Measurements from ENCODE around the gene XIST.
A peak's percentile ranks its signal among the peaks of the same experiment; 100 is the strongest.

Gene XIST

GRCh38 chrX:73852022-73852421 lies 492 bp downstream of the XIST start:
- TF ChIP-seq CTCF (IDR thresholded peaks at IDR 0.05; ENCODE audit: insufficient read depth, low read length): no peak
- no peak for TF ChIP-seq REST (IDR thresholded peaks at IDR 0.05; ENCODE audit: insufficient replicate concordance, low read depth)
- TF ChIP-seq SPI1 (IDR thresholded peaks at IDR 0.05; ENCODE audit: borderline replicate concordance, low read depth): no peak
- TF ChIP-seq POLR2AphosphoS5 (IDR thresholded peaks at IDR 0.05; ENCODE audit: low read depth): no peak
- no peak for TF ChIP-seq GABPA (IDR thresholded peaks at IDR 0.05; ENCODE audit: low read depth)
- DNase-seq (ENCODE audit: low read depth in 1 of 2, low spot score in 1 of 2): no peak
- Histone ChIP-seq H3K27me3 (ENCODE audit: insufficient read depth, poor library complexity, severe bottlenecking) (no peaks in the 10 kb centered on the region), H3K27ac (replicated peaks) (peak overlapping the region; percentile 87), H3K4me3 (replicated peaks; ENCODE audit: insufficient read depth, low read length) (no peak overlapping the region)

GRCh38 chrX:73851014-73852009 lies 1.2 kb downstream of the XIST start:
- TF ChIP-seq CTCF (IDR thresholded peaks at IDR 0.05; ENCODE audit: insufficient read depth, low read length) (no peak), GABPA (IDR thresholded peaks at IDR 0.05; ENCODE audit: low read depth) (no peak), REST (IDR thresholded peaks at IDR 0.05; ENCODE audit: insufficient replicate concordance, low read depth) (no peak), POLR2AphosphoS5 (IDR thresholded peaks at IDR 0.05; ENCODE audit: low read depth) (no peak), SPI1 (IDR thresholded peaks at IDR 0.05; ENCODE audit: borderline replicate concordance, low read depth) (no peak)
- DNase-seq (ENCODE audit: low read depth in 1 of 2, low spot score in 1 of 2): peak in 1 of 2 experiments; percentile 88
- Histone ChIP-seq H3K4me3 (replicated peaks; ENCODE audit: insufficient read depth, low read length) (no peak overlapping the region), H3K27me3 (ENCODE audit: insufficient read depth, poor library complexity, severe bottlenecking) (no peaks in the 10 kb centered on the region), H3K27ac (replicated peaks) (peak overlapping the region; percentile 87)

GRCh38 chrX:73850124-73851013 lies 2.1 kb downstream of the XIST start:
- H3K27me3 ChIP-seq (ENCODE audit: insufficient read depth, poor library complexity, severe bottlenecking): no peaks in the 10 kb centered on the region
- TF ChIP-seq REST (IDR thresholded peaks at IDR 0.05; ENCODE audit: insufficient replicate concordance, low read depth) (no peak), GABPA (IDR thresholded peaks at IDR 0.05; ENCODE audit: low read depth) (no peak)
- H3K4me3 ChIP-seq (replicated peaks; ENCODE audit: insufficient read depth, low read length): no peak overlapping the region
- DNase-seq (ENCODE audit: low read depth in 1 of 2, low spot score in 1 of 2): peak in 1 of 2 experiments; percentile 33
- peak overlapping the region; percentile 55 for H3K27ac ChIP-seq (replicated peaks)

Measured in HL-60 (cell line).